ENCODE measurements around the gene FAM107B. TPM values are rescaled to one million over a fixed set of nuclear protein-coding genes. Genes with fewer than 3 reads are reported as not detected.
"Not testable (repeated sequence)": the region's sequence is repeated elsewhere in the genome, so short reads cannot be mapped to it uniquely, and the experiment has no call there.

Gene FAM107B
- total RNA-seq, 1 donor from 2014 or later: 45.1 TPM

- no peak for DNase-seq
Observed at GRCh38 chr10:14736043-14736442, 38.7 kb downstream of the FAM107B start.

- no peak for DNase-seq
Observed at GRCh38 chr10:14731875-14732512, 42.7 kb downstream of the FAM107B start.

GRCh38 chr10:14728346-14728745, 46.4 kb downstream of the FAM107B start:
- DNase-seq: no peak

- peak; percentile 39 for DNase-seq
Observed at GRCh38 chr10:14727924-14728323, 46.8 kb downstream of the FAM107B start.

- no peak for DNase-seq
Observed at GRCh38 chr10:14727465-14727864, 47.2 kb downstream of the FAM107B start.

- peak; percentile 51 for DNase-seq
Observed at GRCh38 chr10:14724931-14725330, 49.8 kb downstream of the FAM107B start.

- DNase-seq: no peak
Observed at GRCh38 chr10:14723052-14723689, 51.5 kb downstream of the FAM107B start.

- no peak for DNase-seq
Observed at GRCh38 chr10:14717552-14717951, 57.1 kb downstream of the FAM107B start.

GRCh38 chr10:14712991-14713424, 61.7 kb downstream of the FAM107B start:
- no peak for DNase-seq

- DNase-seq: not testable (repeated sequence)
Observed at GRCh38 chr10:14709344-14709743, 65.4 kb downstream of the FAM107B start.

- DNase-seq: peak; percentile 79
Observed at GRCh38 chr10:14707481-14707880, 67.2 kb downstream of the FAM107B start.

- no peak for DNase-seq
Observed at GRCh38 chr10:14705548-14706230, 69.0 kb downstream of the FAM107B start.

GRCh38 chr10:14703631-14704001, 71.1 kb downstream of the FAM107B start:
- DNase-seq: peak; percentile 39

- no peak for DNase-seq
Observed at GRCh38 chr10:14701466-14701865, 73.2 kb downstream of the FAM107B start.

- peak; percentile 41 for DNase-seq
Observed at GRCh38 chr10:14700546-14700945, 74.2 kb downstream of the FAM107B start.

- no peak for DNase-seq
Observed at GRCh38 chr10:14699482-14699881, 75.2 kb downstream of the FAM107B start.

GRCh38 chr10:14698829-14699170, 75.9 kb downstream of the FAM107B start:
- DNase-seq: no peak

- DNase-seq: peak; percentile 65
Observed at GRCh38 chr10:14698111-14698828, 76.4 kb downstream of the FAM107B start.

GRCh38 chr10:14697281-14697680, 77.4 kb downstream of the FAM107B start:
- no peak for DNase-seq

GRCh38 chr10:14696821-14697220, 77.9 kb downstream of the FAM107B start:
- DNase-seq: no peak

- DNase-seq: no peak
Observed at GRCh38 chr10:14695847-14696480, 78.7 kb downstream of the FAM107B start.

- no peak for DNase-seq
Observed at GRCh38 chr10:14693891-14694290, 80.8 kb downstream of the FAM107B start.
